DMS53 treated with DMSO at 0.1 percent for 48 hours (cell line): ENCODE results near the gene RIMS1.
A peak's percentile ranks its signal among the peaks of the same experiment; 100 is the strongest.

Experiments
- DNase-seq: peaks from one replicate; lab custom pipeline; 2025; ENCODE audit not compliant: unreplicated experiment; lab: John Stamatoyannopoulos, UW

Gene RIMS1

DNA sequence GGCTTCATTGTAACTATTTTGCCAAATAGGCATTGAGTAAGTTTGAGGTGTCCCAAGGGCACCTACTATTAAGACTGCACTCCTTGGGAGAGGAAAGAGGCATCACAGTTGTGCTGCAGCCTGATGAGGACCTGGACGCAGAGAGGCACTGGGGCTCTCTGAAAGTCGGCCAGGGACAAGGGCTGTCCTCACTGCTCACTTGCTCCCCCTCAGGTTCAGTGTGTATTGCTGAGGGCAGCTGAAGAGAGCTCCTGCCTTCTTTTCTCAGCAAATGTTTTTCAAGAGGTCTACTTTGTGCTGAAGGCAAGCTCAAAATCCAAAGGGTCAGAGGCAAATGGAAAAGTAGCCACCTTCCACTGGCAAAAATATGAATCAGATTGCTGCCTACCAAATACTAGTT, 331.8 kb downstream of the RIMS1 start:
- DNase-seq = peak; percentile 47

DNA sequence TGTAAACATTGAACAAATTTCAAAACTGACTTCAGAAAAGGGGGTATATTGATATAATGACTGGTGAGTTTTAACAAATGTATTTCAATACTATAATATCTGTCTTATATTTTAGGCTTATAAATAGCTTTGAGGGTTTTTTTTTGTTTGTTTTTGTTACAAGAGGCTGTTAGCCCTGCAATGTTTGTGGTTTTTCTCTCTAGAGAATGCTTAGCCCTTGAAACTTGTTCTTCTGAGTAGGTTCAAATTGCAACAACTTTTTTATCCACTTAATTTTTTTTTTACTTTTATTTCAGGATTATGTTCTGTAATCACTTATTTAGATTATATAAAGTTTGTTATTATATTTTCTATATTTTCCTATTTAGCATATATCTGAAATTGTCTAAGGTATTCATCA, 333.2 kb downstream of the RIMS1 start:
- no peak for DNase-seq

DNA sequence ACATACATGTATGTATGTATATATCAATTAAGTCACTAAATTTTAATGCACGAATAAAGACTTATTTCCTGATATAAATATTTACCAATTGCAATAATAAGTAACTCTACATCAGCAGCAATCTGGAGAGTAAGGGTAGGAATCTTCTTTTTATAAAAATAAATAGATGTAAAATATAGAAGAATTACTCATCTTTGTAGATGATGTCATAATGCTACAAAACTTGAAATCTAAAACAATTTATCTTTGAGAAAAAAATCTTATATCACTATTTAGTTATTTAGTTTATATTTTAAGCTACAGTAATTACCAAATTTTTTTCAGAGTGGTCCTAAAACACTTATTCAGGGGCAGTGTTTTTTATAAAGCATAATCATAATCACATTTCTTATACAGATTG, 351.7 kb downstream of the RIMS1 start:
- DNase-seq = no peak

DNA sequence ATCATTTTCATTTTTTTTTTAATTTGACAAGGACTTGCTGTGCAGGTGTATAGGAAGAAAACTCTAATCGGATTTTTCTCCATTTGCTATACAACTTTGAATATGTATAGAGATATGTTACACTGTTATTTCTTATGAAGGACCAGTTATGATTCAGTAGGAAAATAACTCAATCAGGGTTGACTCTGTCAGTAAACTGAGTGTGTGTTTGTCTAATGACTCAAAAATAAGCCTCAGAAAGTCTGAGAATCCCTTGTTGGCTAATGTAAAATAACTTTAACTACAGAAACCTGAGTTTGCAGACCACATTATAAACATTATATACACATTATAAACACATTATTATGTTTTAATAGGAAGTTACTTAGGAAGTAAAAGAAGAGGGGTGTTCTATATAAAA, 352.6 kb downstream of the RIMS1 start:
- DNase-seq = peak; percentile 20

DNA sequence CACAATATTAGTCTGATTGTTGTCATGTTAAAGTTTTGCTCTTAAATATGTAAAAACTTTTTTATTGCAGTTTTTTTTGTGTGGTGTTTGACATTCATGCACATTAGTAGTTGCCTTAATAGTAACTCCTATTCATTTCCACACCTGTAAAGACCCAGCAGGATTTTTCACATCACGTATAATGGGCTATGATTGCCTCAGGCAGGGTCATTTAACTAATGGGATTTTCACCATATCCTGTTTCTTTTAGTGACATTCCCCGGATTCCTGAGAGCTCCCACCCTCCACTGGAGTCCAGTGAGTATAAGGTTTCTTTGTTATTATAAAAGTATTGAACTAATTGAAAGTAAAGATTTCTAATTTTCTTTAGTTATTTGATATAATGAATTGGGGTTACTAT, 359.2 kb downstream of the RIMS1 start:
- no peak for DNase-seq

DNA sequence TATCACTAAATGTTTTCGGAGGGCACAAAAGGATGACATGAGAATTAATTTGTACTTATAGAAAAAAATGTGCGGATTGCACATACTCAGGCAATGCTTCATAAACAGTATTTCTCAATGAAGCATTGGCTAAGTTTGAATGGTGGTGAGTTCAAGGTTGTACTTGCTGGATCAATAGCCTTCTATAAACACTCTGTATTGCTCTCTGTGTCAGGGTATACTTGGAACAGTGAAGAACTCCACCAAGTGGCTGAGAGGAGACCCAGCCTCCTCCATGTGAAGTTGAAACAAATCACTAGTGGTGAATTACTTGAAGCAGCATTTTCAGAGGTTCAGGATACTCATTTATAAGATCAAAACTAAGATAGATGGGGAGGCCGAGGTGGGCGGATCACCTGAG, 360.6 kb downstream of the RIMS1 start:
- DNase-seq = no peak

DNA sequence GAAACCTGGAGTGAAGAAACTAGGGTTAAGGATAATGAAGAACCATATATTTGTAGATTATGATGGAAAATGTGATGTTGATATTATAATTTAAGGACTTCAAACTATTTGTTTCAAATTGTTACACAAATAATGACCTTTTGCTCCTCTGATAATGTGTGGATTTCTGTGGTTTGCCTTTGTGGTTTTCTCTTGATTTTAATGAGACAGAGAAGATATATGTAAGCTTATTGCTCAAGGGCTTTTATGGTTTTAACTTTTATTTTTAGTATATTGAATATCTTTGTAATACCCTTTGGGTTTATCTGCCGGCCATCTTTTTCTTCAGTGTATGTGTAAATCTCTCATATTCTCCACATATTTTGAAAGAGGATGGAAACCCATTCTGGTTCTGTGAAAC, 362.3 kb downstream of the RIMS1 start:
- DNase-seq = no peak

DNA sequence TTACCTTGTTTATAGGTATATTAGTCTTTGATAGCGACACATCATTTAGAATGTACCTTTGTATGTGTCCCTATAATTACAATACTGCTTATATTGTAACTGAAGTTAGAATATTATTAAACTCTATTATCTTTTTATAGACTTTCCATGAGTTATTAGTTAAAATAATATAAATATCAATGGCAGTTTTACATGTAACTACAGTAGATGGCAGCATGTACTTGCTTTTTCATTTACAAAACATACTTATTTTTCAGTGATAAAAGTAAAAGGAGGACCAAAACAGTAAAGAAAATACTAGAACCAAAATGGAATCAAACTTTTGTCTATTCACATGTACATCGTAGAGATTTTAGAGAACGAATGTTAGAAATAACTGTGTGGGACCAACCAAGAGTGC, 364.3 kb downstream of the RIMS1 start:
- DNase-seq = no peak

DNA sequence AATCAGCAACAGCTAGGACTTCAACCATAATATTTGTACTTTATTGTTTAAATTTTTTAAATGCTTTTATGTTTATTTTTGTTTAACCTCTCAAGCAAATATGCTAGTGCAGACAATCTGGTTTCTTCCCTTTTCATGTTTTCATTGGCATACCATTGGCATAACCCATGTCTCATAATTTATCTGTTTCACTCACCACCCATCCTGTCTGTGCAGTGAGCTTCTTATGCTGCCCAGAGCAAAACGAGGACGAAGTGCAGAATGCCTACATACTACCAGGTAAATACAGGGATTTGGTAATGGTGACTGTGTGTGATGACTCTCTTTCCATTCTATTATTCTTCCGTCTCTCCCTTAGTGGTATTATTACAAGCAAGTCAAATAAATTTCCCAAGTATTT, 374.1 kb downstream of the RIMS1 start:
- DNase-seq = no peak

DNA sequence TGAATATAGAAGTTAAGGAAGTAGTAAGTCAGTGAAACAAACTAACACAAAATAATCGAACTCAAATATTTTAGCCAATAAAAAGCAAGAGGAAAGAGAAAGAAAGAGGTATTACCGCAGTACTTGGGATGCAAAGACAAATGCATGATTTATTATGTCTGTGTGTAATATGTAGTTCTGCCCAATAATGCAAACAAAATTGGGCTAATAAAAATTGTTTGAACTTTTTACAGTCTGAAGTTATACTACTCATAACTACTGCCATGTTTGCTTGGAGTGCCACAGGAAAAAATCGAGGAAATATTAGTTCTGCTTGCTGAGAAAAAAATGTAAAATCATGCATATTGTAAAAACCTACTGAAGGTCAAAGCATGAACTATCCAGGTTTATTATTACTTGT, 375.2 kb downstream of the RIMS1 start:
- DNase-seq = no peak

DNA sequence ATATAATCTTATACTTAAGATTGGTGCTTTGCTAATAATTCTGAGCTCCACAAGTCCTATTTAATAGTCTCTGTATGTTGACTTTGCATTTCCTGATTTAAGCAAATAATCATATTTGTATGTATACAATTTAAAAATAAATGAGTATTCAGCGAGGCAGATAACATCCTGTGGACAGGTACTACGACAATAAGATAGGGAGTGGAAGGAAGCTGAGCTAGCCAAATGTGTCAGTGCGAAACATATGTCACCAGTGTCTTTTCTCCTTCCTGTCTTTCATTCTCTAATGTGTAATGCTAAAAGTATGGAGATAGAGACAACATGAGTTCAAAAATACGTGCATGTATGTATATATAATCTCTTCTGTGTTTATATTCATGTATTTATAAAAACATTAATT, 375.9 kb downstream of the RIMS1 start:
- no peak for DNase-seq

DNA sequence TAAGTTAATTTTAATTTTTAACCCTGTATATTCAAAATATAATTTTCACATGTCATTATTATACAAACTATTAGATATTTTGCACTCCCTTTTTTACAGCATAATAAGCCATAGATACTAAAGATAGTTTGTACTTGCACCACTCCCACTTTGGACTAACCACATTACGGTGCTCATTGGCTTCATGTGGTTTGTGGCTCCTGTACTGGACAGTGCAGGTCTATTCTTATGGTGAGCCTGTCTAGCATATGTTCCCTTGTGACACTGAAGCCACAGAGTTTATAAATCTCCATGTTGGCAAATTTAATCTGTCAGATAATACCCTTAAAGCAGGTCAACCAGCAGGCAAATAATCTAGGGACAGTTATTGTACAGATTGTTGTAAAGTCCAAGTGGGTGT, 381.1 kb downstream of the RIMS1 start:
- DNase-seq = no peak

DNA sequence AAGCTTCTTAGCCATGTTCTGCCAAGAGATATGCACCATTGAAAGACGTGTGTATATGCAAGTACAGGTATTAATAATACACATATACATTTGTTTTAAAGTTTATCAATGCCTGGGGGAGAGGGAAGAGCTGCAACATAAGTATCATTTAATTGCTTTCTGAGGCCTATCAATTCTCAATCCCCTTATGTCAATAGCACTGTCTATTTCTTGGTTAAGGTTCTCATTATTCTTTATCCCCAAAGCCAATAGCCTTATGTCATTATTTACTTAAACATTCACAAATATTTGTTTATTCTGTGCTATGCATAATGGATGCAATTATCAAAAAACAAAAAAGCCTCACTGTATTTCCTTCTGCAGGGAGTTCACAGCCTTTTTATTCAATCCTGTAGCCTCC, 385.2 kb downstream of the RIMS1 start:
- DNase-seq = no peak

DNA sequence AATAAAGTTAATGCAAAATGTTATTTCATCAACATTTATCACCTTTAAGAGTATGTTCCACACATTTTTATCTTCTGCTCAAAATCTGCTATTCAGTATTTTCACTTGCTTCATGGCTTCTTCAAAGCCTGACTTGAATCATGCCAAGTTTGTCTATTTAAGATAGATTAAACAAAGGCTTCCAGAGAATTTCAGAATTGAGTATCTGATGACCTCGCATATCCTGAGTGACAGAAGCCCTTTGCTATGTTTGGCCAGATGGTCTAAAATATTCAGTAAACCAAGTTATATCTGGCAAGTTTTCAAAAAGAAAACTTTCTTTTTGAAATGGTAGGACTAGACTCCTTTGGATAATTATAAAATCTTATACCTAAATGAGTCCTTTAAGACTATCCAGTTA, 386.6 kb downstream of the RIMS1 start:
- DNase-seq = no peak

DNA sequence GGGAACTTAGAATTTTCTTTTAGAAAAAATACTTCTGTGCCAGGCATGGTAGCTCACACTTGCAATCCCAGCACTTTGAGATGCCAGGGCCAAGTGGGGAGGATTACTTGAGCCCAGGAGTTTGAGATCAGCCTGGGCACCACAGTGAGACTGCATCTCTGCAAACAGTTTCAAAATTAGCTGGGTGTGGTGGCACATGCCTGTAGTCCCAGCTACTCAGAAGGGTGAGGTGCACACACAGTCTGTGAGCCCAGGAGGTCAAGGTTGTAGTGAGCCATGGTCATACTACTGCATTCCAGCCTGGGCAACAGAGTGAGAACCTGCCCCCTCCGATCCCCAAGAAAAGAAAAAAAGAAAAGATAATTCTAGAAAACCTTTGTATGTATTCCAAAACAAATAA, 389.5 kb downstream of the RIMS1 start:
- DNase-seq = no peak

DNA sequence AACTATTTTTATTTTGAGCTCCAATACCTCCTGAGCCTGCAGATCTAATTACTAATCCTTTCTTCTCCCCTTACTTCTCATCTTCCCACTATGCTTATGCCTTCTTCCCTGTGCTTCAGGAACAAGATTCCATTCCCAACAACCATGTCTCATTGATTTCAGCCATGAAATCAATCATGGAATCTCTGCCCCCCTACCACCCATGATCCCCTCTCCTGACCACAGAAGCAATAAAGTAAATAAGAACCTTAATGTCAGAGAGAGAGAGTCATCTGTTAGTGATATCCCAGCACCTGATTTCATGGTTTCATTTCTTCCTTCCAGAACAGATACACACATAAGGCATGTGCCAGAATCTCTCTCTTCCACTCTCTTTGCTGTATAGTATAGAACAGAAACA, 395.9 kb downstream of the RIMS1 start:
- no peak for DNase-seq

DNA sequence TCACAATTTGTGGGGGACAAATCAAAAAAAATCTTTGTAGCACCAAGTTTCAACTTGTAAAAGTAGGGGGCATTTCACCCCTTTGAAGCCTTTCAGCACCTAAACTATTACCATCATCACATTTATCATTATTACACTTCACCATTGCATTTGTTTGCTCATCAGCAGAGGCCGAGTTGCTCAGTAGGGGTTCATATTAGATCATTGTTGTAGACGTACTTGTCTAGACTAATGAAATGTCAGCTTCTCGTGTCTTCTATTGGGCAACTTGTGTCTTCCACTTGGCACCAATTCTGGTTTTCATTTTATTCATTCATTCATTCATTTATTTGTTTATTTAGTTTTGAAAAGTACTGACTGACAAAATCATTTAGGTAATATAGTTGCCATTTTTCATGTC, 397.2 kb downstream of the RIMS1 start:
- no peak for DNase-seq

DNA sequence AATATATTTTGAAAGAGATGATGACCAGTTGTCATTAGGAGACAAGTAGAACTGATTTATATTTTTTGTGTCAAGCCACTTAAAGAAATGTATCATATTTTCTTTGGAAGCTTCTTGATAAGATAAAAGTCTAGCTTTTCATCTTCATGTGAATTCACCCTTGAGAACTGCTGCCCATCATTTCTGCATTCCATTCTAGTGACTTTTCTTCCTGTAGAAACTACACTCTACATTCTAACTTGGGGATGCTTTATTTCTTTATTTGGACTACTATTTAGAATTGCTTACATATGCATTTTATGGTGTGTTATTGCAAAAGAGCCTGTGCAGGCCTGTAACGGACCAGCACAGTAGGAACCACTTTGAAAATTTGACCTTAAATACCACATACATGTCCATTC, 400.6 kb downstream of the RIMS1 start:
- no peak for DNase-seq

DNA sequence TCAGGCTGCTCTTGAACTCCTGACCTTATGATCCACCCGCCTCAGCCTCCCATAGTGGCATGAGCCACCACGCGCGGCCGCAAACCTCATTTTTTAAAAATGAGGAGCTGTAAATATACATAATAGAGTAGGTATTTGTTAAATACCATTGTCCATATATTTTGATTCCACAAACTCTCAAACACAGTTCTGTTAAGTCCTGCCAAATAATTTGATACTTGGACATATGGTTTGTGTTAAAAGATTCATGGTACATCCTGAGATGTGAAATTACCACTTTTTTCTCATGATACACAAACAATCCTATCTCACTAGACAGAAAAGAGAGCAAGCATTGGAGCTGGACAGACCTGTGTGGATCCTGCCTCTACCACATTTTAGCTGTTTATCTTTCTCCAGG, 401.5 kb downstream of the RIMS1 start:
- DNase-seq = no peak

DNA sequence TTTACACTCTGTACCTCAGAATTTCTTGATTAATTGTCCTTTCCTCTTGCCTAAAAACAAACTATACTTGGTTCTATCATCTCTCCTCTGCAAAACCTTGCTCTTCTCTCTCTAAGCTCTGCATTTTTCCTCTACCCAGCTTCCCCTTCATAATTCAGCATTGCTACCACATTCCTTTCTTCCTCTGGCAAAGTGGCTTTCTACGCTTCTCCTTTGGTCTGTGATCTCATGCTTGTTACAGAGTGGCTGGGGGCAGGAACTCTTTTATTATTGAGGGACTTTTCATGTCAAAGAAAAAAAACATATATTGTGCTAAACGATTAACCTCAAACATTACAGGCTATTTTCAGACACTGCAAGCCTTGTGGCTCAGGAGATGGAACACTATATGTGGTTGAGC, 402.2 kb downstream of the RIMS1 start:
- DNase-seq = no peak

DNA sequence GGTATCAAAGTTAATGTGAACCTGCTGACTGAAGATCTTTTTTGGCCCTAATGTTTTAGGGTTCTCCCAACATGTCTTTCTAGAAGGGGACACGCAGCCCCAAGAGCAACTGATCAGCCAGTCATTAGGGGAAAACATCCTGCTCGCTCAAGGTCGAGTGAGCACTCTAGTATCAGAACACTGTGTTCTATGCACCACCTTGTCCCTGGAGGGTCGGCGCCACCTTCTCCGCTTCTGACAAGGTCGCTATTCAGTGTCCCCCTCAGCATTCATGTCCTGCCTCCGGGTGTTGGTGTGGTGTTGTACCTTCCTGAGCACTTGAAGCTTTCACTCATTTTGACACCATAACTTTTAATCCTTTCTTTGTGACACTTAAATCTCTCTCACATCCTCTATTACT, 404.3 kb downstream of the RIMS1 start:
- DNase-seq = no peak

DNA sequence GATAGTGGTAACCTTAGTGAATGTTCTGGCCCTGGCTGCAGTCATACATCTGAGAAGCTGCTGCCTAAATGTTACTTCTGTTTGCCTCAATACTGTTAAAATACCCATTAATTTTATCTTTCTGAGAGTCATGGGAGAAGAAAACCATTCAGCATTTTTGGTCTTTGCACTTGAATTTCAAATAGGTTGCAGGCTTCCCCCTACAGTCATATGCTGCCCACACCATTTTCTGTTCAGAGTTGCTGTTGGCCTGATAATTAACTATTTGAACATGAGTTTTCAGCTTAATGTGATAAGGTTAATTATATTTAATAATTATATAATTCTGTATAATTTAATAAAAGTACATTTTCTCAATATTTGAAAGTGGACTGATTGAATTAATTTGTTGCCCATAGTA, 410.0 kb downstream of the RIMS1 start:
- DNase-seq = no peak

DNA sequence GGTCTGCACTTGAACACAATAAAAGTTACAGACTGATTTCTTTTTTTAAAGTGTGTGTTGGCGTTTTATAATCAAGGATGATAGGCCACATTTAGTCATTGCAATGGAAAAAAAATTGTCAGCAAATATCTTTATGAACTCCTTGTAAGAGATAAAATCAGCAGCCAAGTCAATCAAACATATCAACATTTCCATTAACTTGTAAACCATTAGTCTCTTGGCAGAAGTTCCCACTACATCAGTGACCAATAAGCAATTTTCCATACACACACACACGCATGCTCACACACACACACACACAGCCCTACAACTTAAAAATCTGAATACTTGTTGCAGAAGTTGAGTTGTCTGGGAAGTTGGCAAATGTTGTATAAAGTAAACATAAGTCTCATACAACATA, 419.6 kb downstream of the RIMS1 start:
- DNase-seq = no peak

DNA sequence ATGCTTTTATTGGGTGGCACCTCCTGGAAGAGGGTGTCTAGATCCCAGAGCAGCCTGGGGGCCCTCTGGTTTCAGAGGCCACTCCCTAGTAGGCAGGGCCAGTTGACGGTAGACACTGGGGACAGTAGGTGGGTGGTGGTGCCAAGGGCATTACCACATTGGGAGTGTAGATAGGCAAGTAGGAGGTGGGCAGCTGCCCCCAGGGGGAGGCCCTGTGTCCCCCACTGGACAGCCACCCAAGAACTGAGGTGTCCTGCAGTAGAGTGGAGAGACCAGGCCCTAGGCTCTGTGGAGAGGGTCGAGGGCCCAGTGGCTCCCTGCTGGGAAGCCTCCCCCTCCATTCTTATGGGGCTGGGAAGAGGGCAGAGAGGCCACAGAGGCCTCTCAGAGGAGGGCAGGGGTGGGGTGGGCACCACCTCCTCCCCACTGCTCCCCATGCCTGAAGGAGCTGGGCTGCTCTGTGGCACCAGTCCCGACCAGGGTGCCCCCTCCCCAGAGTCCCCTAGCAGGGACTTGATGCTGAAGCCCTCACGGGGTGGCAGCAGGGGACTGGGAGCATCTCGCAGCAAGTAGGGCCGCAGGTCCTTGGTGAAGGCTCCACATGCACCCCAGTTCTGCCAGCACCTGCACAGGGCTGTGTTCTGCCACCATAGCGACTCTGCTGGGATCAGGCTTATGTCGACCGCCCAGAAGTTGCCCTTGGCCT, 430.5 kb downstream of the RIMS1 start:
- DNase-seq = no peak
